Mesenchymal stem cell (in vitro differentiated cells and primary cell): ENCODE results near the gene ARHGEF35.
"Not testable (repeated sequence)": the region's sequence is repeated elsewhere in the genome, so short reads cannot be mapped to it uniquely, and the experiment has no call there.

ENCODE experiments used
- DNase-seq: peaks from one replicate; pipeline ENCODE4 v3.0.0-alpha.2; 2013
- H2AFZ ChIP-seq: one replicate; pipeline ENCODE4 v1.6.1; 2013; ENCODE audit warnings: low read depth, mild to moderate bottlenecking, control low read depth, inconsistent platforms, low read length, moderate library complexity
- H2AK5ac ChIP-seq: 2 replicates; pipeline ENCODE4 v1.6.1; 2013; ENCODE audit warnings: low read length, moderate library complexity, mild to moderate bottlenecking, inconsistent platforms; ENCODE audit not compliant: severe bottlenecking
- H2BK120ac ChIP-seq: one replicate; pipeline ENCODE4 v1.6.1; 2013; ENCODE audit warnings: low read depth, mild to moderate bottlenecking, inconsistent platforms, low read length, moderate library complexity
- H2BK12ac ChIP-seq, 2 experiments: one replicate each; pipeline ENCODE4 v1.6.1; 2013; ENCODE audit warnings: inconsistent platforms in 2 of 2, low read length in 2 of 2, mild to moderate bottlenecking in 2 of 2, moderate library complexity in 2 of 2, control low read depth in 1 of 2
- H2BK15ac ChIP-seq: one replicate; pipeline ENCODE4 v1.6.1; 2013; ENCODE audit warnings: mild to moderate bottlenecking, low read depth, inconsistent platforms; ENCODE audit not compliant: poor library complexity, severe bottlenecking
- H2BK5ac ChIP-seq: 2 replicates; pipeline ENCODE4 v1.6.1; 2013; ENCODE audit warnings: low read depth, mild to moderate bottlenecking, low read length, control low read depth, inconsistent platforms; ENCODE audit not compliant: poor library complexity, severe bottlenecking
- H3K14ac ChIP-seq, 2 experiments: one replicate each; pipeline ENCODE4 v1.6.1; 2013; ENCODE audit warnings: inconsistent platforms in 2 of 2, low read length in 2 of 2, control low read depth in 1 of 2, mild to moderate bottlenecking in 1 of 2, moderate library complexity in 1 of 2
- H3K18ac ChIP-seq, 2 experiments: one replicate each; pipeline ENCODE4 v1.6.1; 2013; ENCODE audit warnings: inconsistent platforms in 2 of 2, low read length in 2 of 2, control low read depth in 1 of 2, low read depth in 1 of 2, mild to moderate bottlenecking in 1 of 2
- H3K23ac ChIP-seq, 2 experiments: one replicate each; pipeline ENCODE4 v1.6.1; 2013; ENCODE audit warnings: inconsistent platforms in 2 of 2, low read length in 2 of 2, mild to moderate bottlenecking in 2 of 2, moderate library complexity in 2 of 2, control low read depth in 1 of 2
- H3K27ac ChIP-seq: 2 replicates; pipeline ENCODE4 v1.5.1; 2013; ENCODE audit warnings: mild to moderate bottlenecking, moderate library complexity, low read length, control low read depth, inconsistent platforms; ENCODE audit not compliant: poor library complexity, severe bottlenecking
- H3K27me3 ChIP-seq, 2 experiments: 2 replicates each; pipeline versions ENCODE4 v1.6.1 to v1.7.0; 2013; ENCODE audit warnings: low read length in 2 of 2, mild to moderate bottlenecking in 2 of 2, moderate library complexity in 2 of 2, control low read depth in 1 of 2, inconsistent platforms in 1 of 2; ENCODE audit not compliant: control insufficient read depth in 1 of 2, insufficient read depth in 1 of 2
- H3K36me3 ChIP-seq, 2 experiments: 2 replicates each; pipeline versions ENCODE4 v1.6.1 to v1.7.0; 2013; ENCODE audit warnings: low read length in 2 of 2, control low read depth in 1 of 2, inconsistent platforms in 1 of 2, low read depth in 1 of 2, mild to moderate bottlenecking in 1 of 2; ENCODE audit not compliant: insufficient read depth in 2 of 2, control insufficient read depth in 1 of 2
- H3K4ac ChIP-seq, 2 experiments: one replicate each; pipeline ENCODE4 v1.6.1; 2013; ENCODE audit warnings: inconsistent platforms in 2 of 2, low read length in 2 of 2, mild to moderate bottlenecking in 2 of 2, moderate library complexity in 2 of 2, control low read depth in 1 of 2, low read depth in 1 of 2
- H3K4me1 ChIP-seq: 2 replicates; pipeline ENCODE4 v1.6.1; 2013; ENCODE audit warnings: low read depth, low read length, control low read depth; ENCODE audit not compliant: control insufficient read depth, insufficient read depth
- H3K4me2 ChIP-seq: 2 replicates; pipeline ENCODE4 v1.6.1; 2013; ENCODE audit warnings: low read length, mild to moderate bottlenecking, inconsistent platforms; ENCODE audit not compliant: poor library complexity, severe bottlenecking
- H3K4me3 ChIP-seq, 2 experiments: 2 replicates each; pipeline versions ENCODE4 v1.5.1 to v1.7.0; 2013; ENCODE audit warnings: low read length in 2 of 2, mild to moderate bottlenecking in 2 of 2, control low read depth in 1 of 2, low read depth in 1 of 2; ENCODE audit not compliant: insufficient read depth in 1 of 2
- H3K79me1 ChIP-seq: replicated peaks from 2 replicates; pipeline ENCODE4 v1.6.1; 2013; ENCODE audit warnings: mild to moderate bottlenecking, control low read depth, low read length, inconsistent platforms; ENCODE audit not compliant: poor library complexity, severe bottlenecking
- H3K9ac ChIP-seq: 2 replicates; pipeline ENCODE4 v1.7.0; 2013; ENCODE audit warnings: mild to moderate bottlenecking, low read length, moderate library complexity
- H3K9me3 ChIP-seq: 2 replicates; pipeline ENCODE4 v1.7.0; 2013; ENCODE audit warnings: mild to moderate bottlenecking, low read length; ENCODE audit not compliant: control insufficient read depth
- H4K8ac ChIP-seq: one replicate; pipeline ENCODE4 v1.6.1; 2013; ENCODE audit warnings: inconsistent platforms, mild to moderate bottlenecking, low read length, moderate library complexity
- H4K91ac ChIP-seq: one replicate; pipeline ENCODE4 v1.6.1; 2013; ENCODE audit warnings: mild to moderate bottlenecking, low read length, inconsistent platforms
- WGBS: methylation state at CpG from one replicate; pipeline ENCODE4 v1.1.7; 2013; ENCODE audit warnings: mixed read lengths; 5-methylcytosine and 5-hydroxymethylcytosine counted together

ARHGEF35 gene

GRCh38 chr7:144217200-144217599 lies 21.6 kb upstream of the ARHGEF35 start:
- not testable (repeated sequence) for H2AFZ ChIP-seq, H3K14ac ChIP-seq, DNase-seq, H2BK5ac ChIP-seq, H3K23ac ChIP-seq, H3K9me3 ChIP-seq, H2AK5ac ChIP-seq, H2BK12ac ChIP-seq, H3K27ac ChIP-seq, H4K8ac ChIP-seq, H2BK15ac ChIP-seq, H3K4me2 ChIP-seq, H3K4me1 ChIP-seq, H3K9ac ChIP-seq, H3K4me3 ChIP-seq, H3K27me3 ChIP-seq, H4K91ac ChIP-seq, H3K36me3 ChIP-seq, H2BK120ac ChIP-seq, H3K79me1 ChIP-seq, H3K18ac ChIP-seq, H3K4ac ChIP-seq

- WGBS: no CpG with 5 or more reads among the region's 5 CpGs
- not testable (repeated sequence) for H4K91ac ChIP-seq
Measured at GRCh38 chr7:144205306-144205705, 9.7 kb upstream of the ARHGEF35 start.

GRCh38 chr7:144203086-144203485 lies 7.5 kb upstream of the ARHGEF35 start:
- H3K79me1 ChIP-seq, H3K9ac ChIP-seq, H3K18ac ChIP-seq, DNase-seq, H4K8ac ChIP-seq, H3K36me3 ChIP-seq, H3K4ac ChIP-seq, H3K9me3 ChIP-seq, H2BK12ac ChIP-seq, H3K23ac ChIP-seq, H2AFZ ChIP-seq, H2BK15ac ChIP-seq, H3K27ac ChIP-seq, H2AK5ac ChIP-seq, H3K4me3 ChIP-seq, H4K91ac ChIP-seq, H3K14ac ChIP-seq, H3K27me3 ChIP-seq, H3K4me1 ChIP-seq, H2BK5ac ChIP-seq, H3K4me2 ChIP-seq, H2BK120ac ChIP-seq: not testable (repeated sequence)
- no CpG with 5 or more reads among the region's 3 CpGs for WGBS

More at GRCh38 chr7:144205306-144205705, 9.7 kb upstream of the ARHGEF35 start:
- H3K27ac ChIP-seq, H2BK5ac ChIP-seq, H2AK5ac ChIP-seq, H2BK120ac ChIP-seq, H3K27me3 ChIP-seq, H3K79me1 ChIP-seq, H3K4me1 ChIP-seq, H4K8ac ChIP-seq, H2BK12ac ChIP-seq, H3K4ac ChIP-seq, H3K9ac ChIP-seq, H3K9me3 ChIP-seq, H3K4me3 ChIP-seq, H2BK15ac ChIP-seq, H3K23ac ChIP-seq, DNase-seq, H3K36me3 ChIP-seq, H3K4me2 ChIP-seq, H3K14ac ChIP-seq, H3K18ac ChIP-seq, H2AFZ ChIP-seq: not testable (repeated sequence)

GRCh38 chr7:144201978-144202377 lies 6.3 kb upstream of the ARHGEF35 start:
- H3K79me1 ChIP-seq, H4K8ac ChIP-seq, H2BK5ac ChIP-seq, H3K27me3 ChIP-seq, H3K4me1 ChIP-seq, H3K36me3 ChIP-seq, H4K91ac ChIP-seq, H2AFZ ChIP-seq, DNase-seq, H2BK15ac ChIP-seq, H3K4ac ChIP-seq, H3K4me2 ChIP-seq, H3K14ac ChIP-seq, H3K9ac ChIP-seq, H3K27ac ChIP-seq, H2BK120ac ChIP-seq, H3K23ac ChIP-seq, H3K18ac ChIP-seq, H3K9me3 ChIP-seq, H2AK5ac ChIP-seq, H3K4me3 ChIP-seq, H2BK12ac ChIP-seq: not testable (repeated sequence)
- WGBS: no CpG with 5 or more reads among the region's 1 CpG
